ENCODE data around the gene ICE2.

ICE2 gene

GRCh38 chr15:60387321-60387720 is 91.6 kb downstream of the ICE2 start:
- no peak for DNase-seq (ENCODE audit: low spot score)

- no peak for DNase-seq (ENCODE audit: low spot score)
Measured at GRCh38 chr15:60386615-60387014, 92.3 kb downstream of the ICE2 start.

GRCh38 chr15:60385620-60386552 is 93.1 kb downstream of the ICE2 start:
- no peak for DNase-seq (ENCODE audit: low spot score)

- no peak for DNase-seq (ENCODE audit: low spot score)
Measured at GRCh38 chr15:60384526-60385126, 94.3 kb downstream of the ICE2 start.

GRCh38 chr15:60384053-60384452 is 94.9 kb downstream of the ICE2 start:
- DNase-seq (ENCODE audit: low spot score), result no peak

GRCh38 chr15:60382773-60383674 is 95.9 kb downstream of the ICE2 start:
- DNase-seq (ENCODE audit: low spot score), result no peak

- no peak for DNase-seq (ENCODE audit: low spot score)
Measured at GRCh38 chr15:60381148-60381788, 97.7 kb downstream of the ICE2 start.

GRCh38 chr15:60379525-60380274 is 99.2 kb downstream of the ICE2 start:
- no peak for DNase-seq (ENCODE audit: low spot score)

- DNase-seq (ENCODE audit: low spot score), result no peak
Measured at GRCh38 chr15:60379185-60379524, 99.8 kb downstream of the ICE2 start.

- no peak for DNase-seq (ENCODE audit: low spot score)
Measured at GRCh38 chr15:60376677-60377095, 102.3 kb downstream of the ICE2 start.

- DNase-seq (ENCODE audit: low spot score), result no peak
Measured at GRCh38 chr15:60375306-60375705, 103.6 kb downstream of the ICE2 start.

- no peak for DNase-seq (ENCODE audit: low spot score)
Measured at GRCh38 chr15:60374628-60375081, 104.3 kb downstream of the ICE2 start.

- DNase-seq (ENCODE audit: low spot score), result no peak
Measured at GRCh38 chr15:60374209-60374608, 104.7 kb downstream of the ICE2 start.

GRCh38 chr15:60373745-60374144 is 105.2 kb downstream of the ICE2 start:
- no peak for DNase-seq (ENCODE audit: low spot score)

- no peak for DNase-seq (ENCODE audit: low spot score)
Measured at GRCh38 chr15:60373327-60373726, 105.6 kb downstream of the ICE2 start.

GRCh38 chr15:60372756-60373155 is 106.2 kb downstream of the ICE2 start:
- DNase-seq (ENCODE audit: low spot score), result no peak

GRCh38 chr15:60372227-60372626 is 106.7 kb downstream of the ICE2 start:
- no peak for DNase-seq (ENCODE audit: low spot score)

- no peak for DNase-seq (ENCODE audit: low spot score)
Measured at GRCh38 chr15:60371175-60372051, 107.5 kb downstream of the ICE2 start.

GRCh38 chr15:60370869-60371136 is 108.1 kb downstream of the ICE2 start:
- DNase-seq (ENCODE audit: low spot score), result no peak

GRCh38 chr15:60370105-60370868 is 108.7 kb downstream of the ICE2 start:
- DNase-seq (ENCODE audit: low spot score), result no peak
